ENCODE measurements around the gene COA7.
A peak's percentile ranks its signal among the peaks of the same experiment; 100 is the strongest.

Gene COA7

GRCh38 chr1:52676249-52676903 is 21.8 kb downstream of the COA7 start:
- H3K36me3 ChIP-seq (ENCODE audit: control insufficient read depth, insufficient read depth, low read length) = no peaks in the 10 kb centered on the region
- no peak overlapping the region for H3K4me3 ChIP-seq (ENCODE audit: low read length)
- H3K9ac ChIP-seq (ENCODE audit: low read length) = no peak overlapping the region
- no peak overlapping the region for H3K27ac ChIP-seq (ENCODE audit: low read depth, low read length)
- H3K27me3 ChIP-seq (ENCODE audit: control insufficient read depth, insufficient read depth, low read length) = no peaks in the 10 kb centered on the region
- no peaks in the 10 kb centered on the region for H3K4me1 ChIP-seq (ENCODE audit: control insufficient read depth, insufficient read depth, low read length)

DNA sequence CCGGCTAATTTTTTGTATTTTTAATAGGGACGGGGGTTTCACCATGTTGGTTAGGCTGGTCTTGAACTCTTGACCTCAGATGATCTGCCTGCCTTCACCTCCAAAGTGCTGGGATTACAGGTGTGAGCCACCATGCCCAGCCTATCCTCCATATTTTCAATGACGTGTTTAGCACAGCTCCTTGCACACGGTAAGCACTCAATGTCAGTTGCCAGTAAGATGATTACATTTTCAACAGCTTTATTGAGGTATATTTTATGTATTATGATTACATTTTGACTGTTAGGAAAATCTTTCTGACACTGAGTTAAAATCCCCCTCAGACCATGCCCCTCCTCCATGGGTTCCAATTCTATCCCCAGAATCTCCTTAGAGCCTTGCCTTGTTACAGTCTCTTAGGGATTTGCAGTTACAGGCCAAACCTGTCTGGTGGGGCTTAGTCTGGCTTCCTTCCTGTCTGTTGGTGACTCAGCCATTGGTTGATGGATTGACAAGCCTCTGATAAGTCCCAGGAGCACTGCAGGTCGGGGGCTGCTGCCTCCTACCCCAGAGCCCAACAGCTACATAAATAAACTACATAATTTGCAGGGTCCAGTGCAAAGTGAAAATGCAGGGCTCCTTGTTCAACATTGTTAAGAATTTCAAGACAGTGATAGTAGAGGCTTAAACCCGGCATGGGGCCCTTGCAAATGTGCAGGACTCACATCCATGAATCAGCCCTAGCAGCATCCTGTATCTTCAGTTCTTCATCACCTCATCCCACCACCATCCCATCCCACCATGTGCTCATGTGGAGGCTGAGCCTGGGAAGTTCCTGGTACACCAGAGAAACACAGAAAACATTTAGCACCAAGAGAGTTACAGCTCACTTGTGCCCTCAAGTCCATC is 23.4 kb downstream of the COA7 start:
- no peaks in the 10 kb centered on the region for H3K27me3 ChIP-seq (ENCODE audit: control insufficient read depth, insufficient read depth, low read length)
- H3K27ac ChIP-seq (ENCODE audit: low read depth, low read length) = no peak overlapping the region
- no peaks in the 10 kb centered on the region for H3K4me1 ChIP-seq (ENCODE audit: control insufficient read depth, insufficient read depth, low read length)
- no peaks in the 10 kb centered on the region for H3K36me3 ChIP-seq (ENCODE audit: control insufficient read depth, insufficient read depth, low read length)
- no peak overlapping the region for H3K9ac ChIP-seq (ENCODE audit: low read length)
- no peak overlapping the region for H3K4me3 ChIP-seq (ENCODE audit: low read length)

- no peaks in the 10 kb centered on the region for H3K27me3 ChIP-seq (ENCODE audit: control insufficient read depth, insufficient read depth, low read length)
- H3K27ac ChIP-seq (ENCODE audit: low read depth, low read length) = no peak overlapping the region
- no peaks in the 10 kb centered on the region for H3K4me1 ChIP-seq (ENCODE audit: control insufficient read depth, insufficient read depth, low read length)
- H3K36me3 ChIP-seq (ENCODE audit: control insufficient read depth, insufficient read depth, low read length) = no peaks in the 10 kb centered on the region
- no peak overlapping the region for H3K4me3 ChIP-seq (ENCODE audit: low read length)
- H3K9ac ChIP-seq (ENCODE audit: low read length) = no peak overlapping the region
Measured at GRCh38 chr1:52673513-52673912, 24.6 kb downstream of the COA7 start.

DNA sequence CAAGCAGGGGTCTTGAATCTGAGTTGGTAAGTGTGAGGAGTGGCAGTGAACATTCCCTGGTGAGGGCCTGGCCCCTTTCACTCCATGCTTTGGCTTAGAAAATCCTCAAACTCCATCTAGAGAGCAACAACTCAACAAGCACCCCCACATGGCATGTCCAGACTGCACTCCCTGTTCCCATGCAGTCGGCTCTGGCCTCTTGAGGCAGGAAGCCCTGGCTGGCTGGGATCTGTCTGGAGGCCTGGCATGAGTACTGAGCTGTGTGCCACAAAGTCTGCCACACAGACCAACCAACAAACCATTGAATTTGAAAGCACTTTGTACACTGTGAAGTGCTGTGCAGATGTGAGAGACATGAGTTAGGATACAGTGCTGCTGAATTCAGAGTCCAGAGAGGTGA is 25.2 kb downstream of the COA7 start:
- H3K27ac ChIP-seq (ENCODE audit: low read depth, low read length) = no peak overlapping the region
- no peaks in the 10 kb centered on the region for H3K4me1 ChIP-seq (ENCODE audit: control insufficient read depth, insufficient read depth, low read length)

GRCh38 chr1:52670604-52671003 is 27.5 kb downstream of the COA7 start:
- Histone ChIP-seq H3K4me3 (ENCODE audit: low read length) (no peak overlapping the region), H3K36me3 (ENCODE audit: control insufficient read depth, insufficient read depth, low read length) (no peaks in the 10 kb centered on the region), H3K9ac (ENCODE audit: low read length) (no peak overlapping the region), H3K4me1 (ENCODE audit: control insufficient read depth, insufficient read depth, low read length) (no peaks in the 10 kb centered on the region), H3K27ac (ENCODE audit: low read depth, low read length) (no peak overlapping the region), H3K27me3 (ENCODE audit: control insufficient read depth, insufficient read depth, low read length) (no peaks in the 10 kb centered on the region)

More for the DNA sequence above, 25.2 kb downstream of the COA7 start:
- Histone ChIP-seq H3K27me3 (ENCODE audit: control insufficient read depth, insufficient read depth, low read length) (no peaks in the 10 kb centered on the region), H3K9ac (ENCODE audit: low read length) (no peak overlapping the region), H3K4me3 (ENCODE audit: low read length) (no peak overlapping the region), H3K36me3 (ENCODE audit: control insufficient read depth, insufficient read depth, low read length) (no peaks in the 10 kb centered on the region)

- H3K27ac ChIP-seq (ENCODE audit: low read depth, low read length) = no peak overlapping the region
- H3K27me3 ChIP-seq (ENCODE audit: control insufficient read depth, insufficient read depth, low read length) = no peaks in the 10 kb centered on the region
- no peaks in the 10 kb centered on the region for H3K36me3 ChIP-seq (ENCODE audit: control insufficient read depth, insufficient read depth, low read length)
- no peaks in the 10 kb centered on the region for H3K4me1 ChIP-seq (ENCODE audit: control insufficient read depth, insufficient read depth, low read length)
- H3K9ac ChIP-seq (ENCODE audit: low read length) = peak overlapping the region; percentile 30
- H3K4me3 ChIP-seq (ENCODE audit: low read length) = no peak overlapping the region
Measured at GRCh38 chr1:52669696-52670095, 28.5 kb downstream of the COA7 start.

- Histone ChIP-seq H3K4me3 (ENCODE audit: low read length) (no peak overlapping the region), H3K4me1 (ENCODE audit: control insufficient read depth, insufficient read depth, low read length) (no peaks in the 10 kb centered on the region), H3K27ac (ENCODE audit: low read depth, low read length) (no peak overlapping the region), H3K36me3 (ENCODE audit: control insufficient read depth, insufficient read depth, low read length) (no peaks in the 10 kb centered on the region), H3K27me3 (ENCODE audit: control insufficient read depth, insufficient read depth, low read length) (no peaks in the 10 kb centered on the region), H3K9ac (ENCODE audit: low read length) (no peak overlapping the region)
Measured at GRCh38 chr1:52668711-52669110, 29.4 kb downstream of the COA7 start.

DNA sequence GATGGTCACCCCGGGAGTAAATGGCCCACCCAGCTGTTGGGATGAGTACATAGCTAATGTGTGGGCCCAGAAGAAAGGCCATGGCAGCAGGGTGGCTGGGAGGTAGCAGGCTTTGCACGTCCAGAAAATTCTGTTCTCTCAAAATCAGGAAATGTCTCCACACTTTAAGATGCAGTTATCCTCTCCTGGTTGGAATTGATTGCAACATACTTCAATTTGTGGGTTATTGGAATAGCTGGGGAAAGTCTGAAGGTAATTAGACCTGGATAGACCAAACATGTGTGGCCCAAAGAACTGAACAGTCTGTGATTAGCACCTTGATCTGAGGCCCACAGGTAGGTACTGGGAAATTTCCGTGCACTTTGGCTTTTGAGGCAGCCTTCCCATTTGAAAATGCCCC is 30.2 kb downstream of the COA7 start:
- H3K4me3 ChIP-seq (ENCODE audit: low read length) = no peak overlapping the region
- H3K9ac ChIP-seq (ENCODE audit: low read length) = no peak overlapping the region
- H3K27ac ChIP-seq (ENCODE audit: low read depth, low read length) = no peak overlapping the region
- no peaks in the 10 kb centered on the region for H3K27me3 ChIP-seq (ENCODE audit: control insufficient read depth, insufficient read depth, low read length)
- H3K4me1 ChIP-seq (ENCODE audit: control insufficient read depth, insufficient read depth, low read length) = no peaks in the 10 kb centered on the region
- no peaks in the 10 kb centered on the region for H3K36me3 ChIP-seq (ENCODE audit: control insufficient read depth, insufficient read depth, low read length)

GRCh38 chr1:52667290-52667689 is 30.9 kb downstream of the COA7 start:
- no peak overlapping the region for H3K9ac ChIP-seq (ENCODE audit: low read length)
- no peak overlapping the region for H3K27ac ChIP-seq (ENCODE audit: low read depth, low read length)
- no peaks in the 10 kb centered on the region for H3K4me1 ChIP-seq (ENCODE audit: control insufficient read depth, insufficient read depth, low read length)
- H3K36me3 ChIP-seq (ENCODE audit: control insufficient read depth, insufficient read depth, low read length) = no peaks in the 10 kb centered on the region
- H3K4me3 ChIP-seq (ENCODE audit: low read length) = no peak overlapping the region
- no peaks in the 10 kb centered on the region for H3K27me3 ChIP-seq (ENCODE audit: control insufficient read depth, insufficient read depth, low read length)

GRCh38 chr1:52665006-52665941 is 32.9 kb downstream of the COA7 start:
- Histone ChIP-seq H3K27ac (ENCODE audit: low read depth, low read length) (no peak overlapping the region), H3K4me1 (ENCODE audit: control insufficient read depth, insufficient read depth, low read length) (no peaks in the 10 kb centered on the region), H3K36me3 (ENCODE audit: control insufficient read depth, insufficient read depth, low read length) (no peaks in the 10 kb centered on the region), H3K27me3 (ENCODE audit: control insufficient read depth, insufficient read depth, low read length) (no peaks in the 10 kb centered on the region), H3K9ac (ENCODE audit: low read length) (no peak overlapping the region), H3K4me3 (ENCODE audit: low read length) (no peak overlapping the region)

DNA sequence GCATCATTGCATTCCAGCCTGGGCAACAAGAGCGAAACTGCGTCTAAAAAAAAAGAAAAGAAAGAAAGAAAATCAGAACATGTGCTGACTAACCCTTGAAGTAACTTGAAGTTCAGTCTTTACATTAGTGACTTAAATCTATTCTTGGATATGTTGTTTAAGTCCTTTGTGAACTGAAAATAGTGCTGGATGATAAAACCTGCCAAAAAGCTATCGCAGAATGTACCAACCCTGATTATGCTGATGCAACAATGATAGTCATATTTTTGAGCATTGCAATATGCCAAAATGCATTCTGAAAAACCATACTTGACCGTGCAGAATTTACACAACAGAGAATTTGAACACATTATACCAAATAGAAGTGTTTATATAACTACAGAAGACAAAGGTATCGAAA is 34.4 kb downstream of the COA7 start:
- H3K9ac ChIP-seq (ENCODE audit: low read length) = no peak overlapping the region
- no peaks in the 10 kb centered on the region for H3K27me3 ChIP-seq (ENCODE audit: control insufficient read depth, insufficient read depth, low read length)
- no peak overlapping the region for H3K4me3 ChIP-seq (ENCODE audit: low read length)
- no peaks in the 10 kb centered on the region for H3K4me1 ChIP-seq (ENCODE audit: control insufficient read depth, insufficient read depth, low read length)
- H3K27ac ChIP-seq (ENCODE audit: low read depth, low read length) = no peak overlapping the region
- no peaks in the 10 kb centered on the region for H3K36me3 ChIP-seq (ENCODE audit: control insufficient read depth, insufficient read depth, low read length)

GRCh38 chr1:52662645-52663313 is 35.4 kb downstream of the COA7 start:
- Histone ChIP-seq H3K36me3 (ENCODE audit: control insufficient read depth, insufficient read depth, low read length) (no peaks in the 10 kb centered on the region), H3K4me3 (ENCODE audit: low read length) (no peak overlapping the region), H3K4me1 (ENCODE audit: control insufficient read depth, insufficient read depth, low read length) (no peaks in the 10 kb centered on the region), H3K27ac (ENCODE audit: low read depth, low read length) (no peak overlapping the region), H3K27me3 (ENCODE audit: control insufficient read depth, insufficient read depth, low read length) (no peaks in the 10 kb centered on the region), H3K9ac (ENCODE audit: low read length) (no peak overlapping the region)
